HG03575 (cell line): ENCODE measurements around the gene FAM174C.

Experiments
- ATAC-seq: cut with Tn5 transposase; IDR thresholded peaks from one replicate; pipeline ENCODE4 v1.9.1; 2021; ENCODE audit not compliant: unreplicated experiment, insufficient number of reproducible peaks, low FRiP score; ENCODE audit errors: extremely low read depth

Gene FAM174C

GRCh38 chr19:1259206-1259875 lies 16.0 kb upstream of the FAM174C start:
- ATAC-seq, result no peak

- ATAC-seq, result no peak
These were observed 15.2 kb upstream of the FAM174C start for GRCh38 chr19:1259876-1260748.

GRCh38 chr19:1260749-1261537 lies 14.4 kb upstream of the FAM174C start:
- ATAC-seq, result no peak

- no peak for ATAC-seq
These were observed 13.9 kb upstream of the FAM174C start for GRCh38 chr19:1261538-1261797.

- ATAC-seq, result no peak
These were observed 13.3 kb upstream of the FAM174C start for GRCh38 chr19:1261798-1262622.

- ATAC-seq, result no peak
These were observed 12.7 kb upstream of the FAM174C start for GRCh38 chr19:1262623-1263123.

GRCh38 chr19:1263188-1263587 lies 12.1 kb upstream of the FAM174C start:
- no peak for ATAC-seq

- ATAC-seq, result no peak
These were observed 10.3 kb upstream of the FAM174C start for GRCh38 chr19:1264801-1265614.

GRCh38 chr19:1265615-1266128 lies 9.7 kb upstream of the FAM174C start:
- ATAC-seq, result no peak

- no peak for ATAC-seq
These were observed 9.0 kb upstream of the FAM174C start for GRCh38 chr19:1266129-1266915.

GRCh38 chr19:1266916-1267476 lies 8.3 kb upstream of the FAM174C start:
- ATAC-seq, result no peak

GRCh38 chr19:1267477-1268225 lies 7.7 kb upstream of the FAM174C start:
- ATAC-seq, result no peak

GRCh38 chr19:1268226-1269064 lies 6.9 kb upstream of the FAM174C start:
- ATAC-seq, result no peak

- ATAC-seq, result peak; percentile 38
These were observed 6.3 kb upstream of the FAM174C start, which contains the start of gene CIRBP for GRCh38 chr19:1269065-1269477. TSS of gene CIRBP (plus strand) at chr19:1269332. CDS start at chr19:1270934, 1,602 bp downstream.

- ATAC-seq, result no peak
These were observed 5.7 kb upstream of the FAM174C start for GRCh38 chr19:1269478-1270212.
